ENCODE data around the gene CTXND1. TPM values are rescaled to one million over a fixed set of nuclear protein-coding genes. Genes with fewer than 3 reads are reported as not detected.

The CTXND1 gene
- total and polyA plus RNA-seq, 2 donors (not counting 1 experiment from before 2014, with no cell fraction given), result under 0.01 to 0.01 TPM

- no peak overlapping the region for H3K4me2 ChIP-seq (ENCODE audit: extremely low read depth, insufficient read depth, low read length)
- H3K4me1 ChIP-seq (ENCODE audit: control insufficient read depth, extremely low read depth, insufficient read depth, low read length), result no peaks in the 10 kb centered on the region
- H3K4me3 ChIP-seq (replicated peaks in 1 of 4; ENCODE audit: control extremely low read depth in 1 of 4, insufficient read depth in 1 of 4, low read depth in 3 of 4, low read length in 4 of 4), result no peak overlapping the region
- peaks cover 9% of the 10 kb centered on the region for H3K27me3 ChIP-seq (ENCODE audit: control insufficient read depth, insufficient read depth, low read length)
- no peaks in the 10 kb centered on the region for H3K9me3 ChIP-seq (ENCODE audit: control insufficient read depth, insufficient read depth, low read depth, low read length)
- no peaks in the 10 kb centered on the region for H3K36me3 ChIP-seq (ENCODE audit: control insufficient read depth, insufficient read depth, low read length)
- H3K27ac ChIP-seq (ENCODE audit: insufficient read depth, low read length), result no peak overlapping the region
- H3K9ac ChIP-seq (ENCODE audit: insufficient read depth, low read length), result no peak overlapping the region
- no peak overlapping the region for H2AFZ ChIP-seq (ENCODE audit: low read length)
- H4K20me1 ChIP-seq (ENCODE audit: control insufficient read depth, extremely low read depth, insufficient read depth, low read length), result no peaks in the 10 kb centered on the region
- no peaks in the 10 kb centered on the region for H3K79me2 ChIP-seq (ENCODE audit: control insufficient read depth, insufficient read depth, low read length)
- DNase-seq (ENCODE audit: low read depth in 2 of 2), result peak in 1 of 2 donors; percentile 56
- TF ChIP-seq CTCF (conservative IDR thresholded peaks at IDR 0.05 in 1 of 2, IDR thresholded peaks at IDR 0.05 in 1 of 2; ENCODE audit: low read depth in 1 of 2, low read length in 2 of 2), result no peak
- no peak for TF ChIP-seq EZH2 (IDR thresholded peaks at IDR 0.05; ENCODE audit: low read length, missing control alignments)
These were observed 44.1 kb downstream of the CTXND1 start for GRCh38 chr15:80207887-80208286.

GRCh38 chr15:80204231-80204630 is 47.8 kb downstream of the CTXND1 start:
- TF ChIP-seq EZH2 (IDR thresholded peaks at IDR 0.05; ENCODE audit: low read length, missing control alignments), result no peak
- no peak for TF ChIP-seq CTCF (conservative IDR thresholded peaks at IDR 0.05 in 1 of 2, IDR thresholded peaks at IDR 0.05 in 1 of 2; ENCODE audit: low read depth in 1 of 2, low read length in 2 of 2)
- no peak for DNase-seq (ENCODE audit: low read depth in 2 of 2)
- no peaks in the 10 kb centered on the region for H3K79me2 ChIP-seq (ENCODE audit: control insufficient read depth, insufficient read depth, low read length)
- no peak overlapping the region for H3K27ac ChIP-seq (ENCODE audit: insufficient read depth, low read length)
- no peak overlapping the region for H3K4me3 ChIP-seq (replicated peaks in 1 of 4; ENCODE audit: control extremely low read depth in 1 of 4, insufficient read depth in 1 of 4, low read depth in 3 of 4, low read length in 4 of 4)
- no peak overlapping the region for H3K4me2 ChIP-seq (ENCODE audit: extremely low read depth, insufficient read depth, low read length)
- peaks cover 6% of the 10 kb centered on the region for H3K27me3 ChIP-seq (ENCODE audit: control insufficient read depth, insufficient read depth, low read length)
- H3K4me1 ChIP-seq (ENCODE audit: control insufficient read depth, extremely low read depth, insufficient read depth, low read length), result no peaks in the 10 kb centered on the region
- no peak overlapping the region for H2AFZ ChIP-seq (ENCODE audit: low read length)
- no peak overlapping the region for H3K9ac ChIP-seq (ENCODE audit: insufficient read depth, low read length)
- H3K9me3 ChIP-seq (ENCODE audit: control insufficient read depth, insufficient read depth, low read depth, low read length), result no peaks in the 10 kb centered on the region
- H4K20me1 ChIP-seq (ENCODE audit: control insufficient read depth, extremely low read depth, insufficient read depth, low read length), result no peaks in the 10 kb centered on the region
- no peaks in the 10 kb centered on the region for H3K36me3 ChIP-seq (ENCODE audit: control insufficient read depth, insufficient read depth, low read length)

GRCh38 chr15:80203361-80203885 is 48.6 kb downstream of the CTXND1 start:
- no peaks in the 10 kb centered on the region for H3K9me3 ChIP-seq (ENCODE audit: control insufficient read depth, insufficient read depth, low read depth, low read length)
- TF ChIP-seq CTCF (conservative IDR thresholded peaks at IDR 0.05 in 1 of 2, IDR thresholded peaks at IDR 0.05 in 1 of 2; ENCODE audit: low read depth in 1 of 2, low read length in 2 of 2) (no peak), EZH2 (IDR thresholded peaks at IDR 0.05; ENCODE audit: low read length, missing control alignments) (no peak)
- H3K9ac ChIP-seq (ENCODE audit: insufficient read depth, low read length), result no peak overlapping the region
- H3K36me3 ChIP-seq (ENCODE audit: control insufficient read depth, insufficient read depth, low read length), result no peaks in the 10 kb centered on the region
- no peaks in the 10 kb centered on the region for H3K4me1 ChIP-seq (ENCODE audit: control insufficient read depth, extremely low read depth, insufficient read depth, low read length)
- no peak overlapping the region for H2AFZ ChIP-seq (ENCODE audit: low read length)
- no peak for DNase-seq (ENCODE audit: low read depth in 2 of 2)
- no peaks in the 10 kb centered on the region for H4K20me1 ChIP-seq (ENCODE audit: control insufficient read depth, extremely low read depth, insufficient read depth, low read length)
- no peak overlapping the region for H3K4me3 ChIP-seq (replicated peaks in 1 of 4; ENCODE audit: control extremely low read depth in 1 of 4, insufficient read depth in 1 of 4, low read depth in 3 of 4, low read length in 4 of 4)
- H3K79me2 ChIP-seq (ENCODE audit: control insufficient read depth, insufficient read depth, low read length), result no peaks in the 10 kb centered on the region
- peaks cover 6% of the 10 kb centered on the region for H3K27me3 ChIP-seq (ENCODE audit: control insufficient read depth, insufficient read depth, low read length)
- H3K27ac ChIP-seq (ENCODE audit: insufficient read depth, low read length), result no peak overlapping the region
- no peak overlapping the region for H3K4me2 ChIP-seq (ENCODE audit: extremely low read depth, insufficient read depth, low read length)

Measured in fibroblast of lung (primary cell).